MM.1S (cell line): Measurements from ENCODE around the gene RTL9.

Source experiments
- CTCF ChIP-seq: fragments of 300-600 bp; sonication (generic); IDR thresholded peaks from 2 replicates; pipeline ENCODE4 v1.5.1; 2016; ENCODE audit warnings: antibody characterized with exemption, low read length, mixed read lengths
- EZH2phosphoT487 ChIP-seq: fragments of 300-600 bp; sonication (generic); IDR thresholded peaks from 2 replicates; pipeline ENCODE4 v1.6.1; 2018; ENCODE audit warnings: antibody characterized with exemption, low read length

DNA sequence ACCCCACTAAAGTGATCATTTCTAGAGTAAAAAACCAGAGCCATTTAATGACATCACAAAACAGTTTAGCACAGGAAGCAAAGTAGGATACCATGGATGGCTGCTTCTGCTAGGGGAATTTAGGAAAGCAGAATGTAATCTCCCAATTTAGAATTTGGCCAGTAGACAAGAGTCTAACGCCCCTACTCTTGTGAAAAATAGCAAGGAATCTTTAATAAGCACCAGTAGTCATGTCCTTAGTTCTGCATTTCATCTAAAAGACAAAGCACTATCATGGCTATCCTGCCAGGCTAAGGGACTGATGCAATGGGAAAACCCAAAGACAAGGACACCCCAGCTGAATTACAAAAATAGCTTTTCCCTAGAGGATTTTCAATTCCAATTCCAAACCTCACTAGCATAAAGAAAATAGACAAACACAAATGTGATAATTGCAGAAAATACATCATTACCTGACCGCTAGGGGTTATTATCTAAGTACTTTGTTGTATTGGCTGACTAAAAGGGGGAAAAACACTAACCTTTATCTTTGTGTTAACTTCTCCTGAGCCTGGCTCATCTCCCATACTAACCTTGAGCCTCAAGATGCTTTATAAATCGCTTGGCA is 38.2 kb upstream of the RTL9 start:
- no peak for TF ChIP-seq CTCF
- no peak for TF ChIP-seq EZH2phosphoT487
